ENCODE data around the gene PDZD2. TPM values are rescaled to one million over a fixed set of nuclear protein-coding genes. Genes with fewer than 3 reads are reported as not detected.

The PDZD2 gene
- total RNA-seq, 4 donors from 2014 or later, result 34.1 to 91.4 (median 51.0) TPM

DNA sequence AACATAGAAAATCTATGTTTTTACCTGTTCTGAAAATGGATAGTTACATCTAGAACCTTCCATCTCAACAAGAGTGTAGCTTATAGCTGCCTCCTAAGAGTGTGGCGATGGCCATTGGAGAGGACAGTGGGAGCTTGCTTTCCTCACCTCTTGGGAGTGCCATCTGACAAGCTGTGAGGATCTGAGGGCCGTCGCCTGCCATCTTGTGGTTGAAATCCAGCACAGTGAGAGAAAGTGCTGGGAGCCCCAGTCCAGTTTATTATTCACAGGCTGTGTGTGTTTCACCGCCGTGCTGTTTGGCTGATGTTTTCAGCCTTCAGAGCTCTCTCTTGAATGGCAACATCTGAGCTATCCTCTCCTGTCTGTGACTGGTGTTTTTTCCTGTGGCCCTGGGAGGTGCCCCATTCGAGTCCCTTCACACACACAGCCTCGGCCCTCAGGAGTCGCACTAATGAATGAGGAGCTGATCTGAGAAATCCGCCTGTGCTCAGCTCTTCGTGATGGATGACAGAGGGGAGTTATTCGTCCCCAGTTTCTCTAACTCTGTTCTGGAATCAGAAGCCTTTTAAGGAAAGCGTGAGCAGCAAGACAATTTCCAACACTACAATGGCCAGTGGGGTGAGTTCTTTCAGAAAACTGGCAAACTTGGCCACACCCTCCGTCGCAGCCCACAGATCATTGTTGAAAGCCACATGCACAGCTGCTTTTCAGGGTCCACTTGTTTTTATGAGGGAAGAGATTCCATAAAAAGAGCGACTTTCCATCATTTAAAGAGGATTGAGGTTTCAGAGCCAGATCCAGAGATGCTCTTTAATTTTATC lies 170.3 kb downstream of the PDZD2 start:
- TF ChIP-seq, protein P1, sequence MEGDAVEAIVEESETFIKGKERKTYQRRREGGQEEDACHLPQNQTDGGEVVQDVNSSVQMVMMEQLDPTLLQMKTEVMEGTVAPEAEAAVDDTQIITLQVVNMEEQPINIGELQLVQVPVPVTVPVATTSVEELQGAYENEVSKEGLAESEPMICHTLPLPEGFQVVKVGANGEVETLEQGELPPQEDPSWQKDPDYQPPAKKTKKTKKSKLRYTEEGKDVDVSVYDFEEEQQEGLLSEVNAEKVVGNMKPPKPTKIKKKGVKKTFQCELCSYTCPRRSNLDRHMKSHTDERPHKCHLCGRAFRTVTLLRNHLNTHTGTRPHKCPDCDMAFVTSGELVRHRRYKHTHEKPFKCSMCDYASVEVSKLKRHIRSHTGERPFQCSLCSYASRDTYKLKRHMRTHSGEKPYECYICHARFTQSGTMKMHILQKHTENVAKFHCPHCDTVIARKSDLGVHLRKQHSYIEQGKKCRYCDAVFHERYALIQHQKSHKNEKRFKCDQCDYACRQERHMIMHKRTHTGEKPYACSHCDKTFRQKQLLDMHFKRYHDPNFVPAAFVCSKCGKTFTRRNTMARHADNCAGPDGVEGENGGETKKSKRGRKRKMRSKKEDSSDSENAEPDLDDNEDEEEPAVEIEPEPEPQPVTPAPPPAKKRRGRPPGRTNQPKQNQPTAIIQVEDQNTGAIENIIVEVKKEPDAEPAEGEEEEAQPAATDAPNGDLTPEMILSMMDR (IDR thresholded peaks at IDR 0.05; ENCODE audit: low read depth), result no peak

DNA sequence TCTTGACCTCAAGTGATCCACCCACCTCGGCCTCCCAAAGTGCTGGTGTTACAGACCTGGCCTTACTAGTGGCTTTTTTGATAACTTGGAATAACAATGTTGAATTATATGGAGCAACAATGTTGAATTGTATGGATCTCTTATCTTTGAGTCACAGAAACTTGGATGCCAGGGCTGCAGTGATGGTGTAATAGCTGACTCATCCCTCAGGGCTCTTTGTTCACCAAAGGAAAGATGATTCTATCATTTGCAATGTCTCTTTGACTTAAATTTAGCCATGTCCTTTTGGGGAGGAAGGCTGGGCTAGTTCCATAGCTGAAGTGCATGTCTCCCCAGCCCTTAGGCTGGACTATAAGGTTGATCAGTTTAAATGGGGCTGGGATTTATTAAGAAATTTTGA lies 172.3 kb downstream of the PDZD2 start:
- TF ChIP-seq, protein P1 (IDR thresholded peaks at IDR 0.05; ENCODE audit: low read depth), result no peak

DNA sequence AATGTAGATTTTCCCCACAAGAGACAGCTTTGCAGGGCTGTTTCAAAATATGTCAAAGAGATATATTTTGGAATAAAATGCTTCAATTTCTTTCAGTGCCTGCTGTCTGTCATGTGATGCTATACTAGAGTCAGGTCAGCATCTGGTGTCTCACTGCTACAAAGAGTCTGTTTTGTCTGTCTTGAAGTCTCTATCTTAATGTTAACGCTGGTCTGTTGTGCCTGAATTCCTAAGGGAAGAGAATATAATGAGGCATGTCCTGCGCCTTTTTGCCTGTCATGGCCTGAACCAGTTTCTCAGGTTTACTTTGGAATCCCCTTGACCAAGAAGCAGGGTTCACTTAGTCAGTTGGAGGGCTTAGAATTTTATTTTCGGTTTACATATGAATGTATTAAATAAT lies 176.4 kb downstream of the PDZD2 start:
- TF ChIP-seq, protein P1 (IDR thresholded peaks at IDR 0.05; ENCODE audit: low read depth), result no peak

DNA sequence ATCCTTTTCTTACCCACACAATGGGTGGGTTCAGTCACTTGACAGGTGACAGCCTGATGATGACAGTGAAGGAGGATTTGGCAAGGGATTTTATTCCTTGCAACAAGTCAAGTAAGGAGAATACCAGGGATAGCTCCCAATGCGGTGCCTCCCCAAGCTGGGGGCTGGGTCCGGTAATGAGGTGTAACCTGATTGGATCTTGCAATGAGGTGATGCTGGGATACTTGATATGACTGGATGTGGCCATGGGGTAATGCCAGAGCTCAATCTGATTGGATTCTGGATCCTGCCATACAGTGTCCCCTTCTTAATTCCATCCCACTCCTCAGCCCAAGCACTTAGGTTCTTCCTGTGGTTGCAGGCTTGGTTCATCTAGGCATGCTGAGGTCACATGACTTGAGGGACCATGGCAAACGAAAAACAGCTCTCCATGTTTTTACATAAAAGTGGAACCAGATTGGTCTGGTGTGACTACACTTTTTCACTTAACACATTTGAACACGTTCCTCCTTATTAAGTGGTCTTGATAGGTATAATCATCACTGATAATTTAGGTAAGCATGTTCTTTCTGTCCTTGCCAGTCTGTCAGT lies 181.1 kb downstream of the PDZD2 start:
- TF ChIP-seq, protein P1 (IDR thresholded peaks at IDR 0.05; ENCODE audit: low read depth), result no peak

DNA sequence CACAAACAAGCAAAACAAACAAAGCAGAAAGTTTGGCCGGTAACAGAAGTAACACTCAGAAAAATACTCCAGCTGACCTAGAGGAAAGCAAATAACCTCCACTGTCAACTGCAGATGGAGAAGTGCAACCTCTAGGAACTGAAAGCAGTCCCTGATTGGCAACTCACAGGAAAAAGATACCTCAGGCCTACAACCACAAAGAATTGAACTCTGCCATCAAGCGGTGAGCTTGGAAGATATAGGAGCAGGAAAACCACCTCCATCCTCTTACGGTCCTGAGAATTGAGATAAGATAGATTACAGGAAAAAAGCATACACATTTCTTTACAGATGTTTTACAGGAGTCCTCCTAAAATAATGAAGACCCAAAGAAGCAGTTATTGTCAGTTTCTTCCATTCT lies 184.5 kb downstream of the PDZD2 start:
- TF ChIP-seq, protein P1 (IDR thresholded peaks at IDR 0.05; ENCODE audit: low read depth), result no peak

DNA sequence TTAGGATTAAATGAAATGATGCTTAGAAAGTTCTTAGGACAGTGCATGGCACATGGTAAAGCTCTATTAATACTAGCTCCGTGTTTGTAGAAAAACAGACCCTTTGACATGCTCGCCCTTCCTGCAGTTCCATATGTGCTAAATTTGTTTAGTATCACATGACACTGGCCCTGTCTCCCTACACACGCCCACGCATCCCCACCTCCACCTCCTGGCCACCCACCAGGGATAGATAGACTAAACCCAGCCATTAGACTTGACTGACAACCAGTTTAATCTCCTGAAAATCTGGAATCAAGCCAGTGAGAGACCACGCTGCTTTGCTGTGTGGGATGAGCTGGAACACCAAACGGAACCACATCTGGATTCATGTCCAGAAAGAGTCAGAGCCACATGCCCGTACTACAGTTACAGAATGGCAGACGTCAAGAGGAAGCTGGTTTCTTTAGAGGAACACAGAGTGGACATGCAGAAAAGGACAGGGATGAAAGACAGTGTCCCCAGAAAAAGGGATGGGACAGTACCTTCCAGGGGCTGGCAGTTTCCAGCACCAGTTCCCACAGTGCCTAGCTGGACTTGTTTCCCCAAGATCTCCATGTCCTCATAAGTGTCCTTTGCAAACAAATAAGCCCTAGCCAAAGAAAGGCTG lies 186.1 kb downstream of the PDZD2 start:
- TF ChIP-seq, protein P1 (IDR thresholded peaks at IDR 0.05; ENCODE audit: low read depth), result no peak

DNA sequence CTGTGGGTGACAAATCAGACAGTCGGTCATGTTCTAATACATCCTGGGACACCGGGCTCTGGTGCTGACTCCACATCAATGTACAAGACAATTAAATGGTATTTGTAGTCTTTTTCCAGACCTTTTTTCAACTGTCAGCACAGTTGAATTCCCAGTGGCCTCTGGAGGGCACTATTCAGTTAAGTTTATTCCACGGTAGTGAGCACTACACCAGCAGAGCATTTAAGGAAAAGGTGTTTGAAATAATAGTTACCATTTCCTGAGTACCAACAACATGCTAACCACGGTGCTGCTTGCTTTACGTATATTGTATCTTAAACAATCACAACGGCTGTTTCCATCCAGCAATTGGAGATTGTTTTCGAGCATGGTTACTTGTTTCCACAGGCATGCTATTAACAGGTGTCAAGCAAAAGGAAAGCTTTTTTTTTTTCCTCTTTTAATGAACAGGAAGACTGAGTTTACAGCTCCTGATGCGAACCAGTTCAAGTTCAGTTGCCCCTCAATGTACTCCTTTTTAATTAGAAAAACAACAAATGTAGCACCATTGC lies 186.7 kb downstream of the PDZD2 start:
- TF ChIP-seq, protein P1 (IDR thresholded peaks at IDR 0.05; ENCODE audit: low read depth), result no peak

Measured in subcutaneous adipose tissue (tissue), 4 donors.